H9 (cell line): ENCODE results near the gene MXD4. TPM values are rescaled to one million over a fixed set of nuclear protein-coding genes. Genes with fewer than 3 reads are reported as not detected.
"Not testable (repeated sequence)": the region's sequence is repeated elsewhere in the genome, so short reads cannot be mapped to it uniquely, and the experiment has no call there.

ENCODE experiments used
- DNase-seq: peaks from one replicate; pipeline ENCODE4 v3.0.0-alpha.2; 2017
- H2AFZ ChIP-seq: one replicate; pipeline ENCODE4 v1.6.1; 2013; ENCODE audit warnings: mild to moderate bottlenecking, low read length, control low read depth, moderate library complexity
- H2AK5ac ChIP-seq: 2 replicates; pipeline ENCODE4 v1.6.1; 2013; ENCODE audit warnings: low read length, control low read depth, mixed read lengths; ENCODE audit not compliant: insufficient read length
- H2BK120ac ChIP-seq: one replicate; pipeline ENCODE4 v1.6.1; 2013; ENCODE audit warnings: low read depth, mild to moderate bottlenecking, low read length, control low read depth, inconsistent platforms; ENCODE audit not compliant: poor library complexity, severe bottlenecking
- H2BK12ac ChIP-seq: 2 replicates; pipeline ENCODE4 v1.6.1; 2013; ENCODE audit warnings: low read length, control low read depth, mixed read lengths, low read depth; ENCODE audit not compliant: insufficient read length
- H2BK15ac ChIP-seq: 2 replicates; pipeline ENCODE4 v1.6.1; 2013; ENCODE audit warnings: low read depth, low read length, control low read depth
- H2BK20ac ChIP-seq: one replicate; pipeline ENCODE4 v1.6.1; 2013; ENCODE audit warnings: low read depth, mild to moderate bottlenecking, low read length, control low read depth, inconsistent platforms; ENCODE audit not compliant: poor library complexity, severe bottlenecking
- H2BK5ac ChIP-seq: 2 replicates; pipeline ENCODE4 v1.6.1; 2013; ENCODE audit warnings: low read length, control low read depth, mixed read lengths; ENCODE audit not compliant: insufficient read length
- H3K14ac ChIP-seq: 2 replicates; pipeline ENCODE4 v1.6.1; 2013; ENCODE audit warnings: low read length, control low read depth; ENCODE audit not compliant: insufficient read depth
- H3K18ac ChIP-seq: 2 replicates; pipeline ENCODE4 v1.6.1; 2013; ENCODE audit warnings: low read depth, mild to moderate bottlenecking, mixed read lengths, low read length, control low read depth; ENCODE audit not compliant: insufficient read length
- H3K23ac ChIP-seq: 2 replicates; pipeline ENCODE4 v1.6.1; 2013; ENCODE audit warnings: low read length, control low read depth, mixed read lengths, low read depth; ENCODE audit not compliant: insufficient read length
- H3K23me2 ChIP-seq: 2 replicates; pipeline ENCODE4 v1.6.1; 2013; ENCODE audit warnings: low read depth, mild to moderate bottlenecking, mixed read lengths, low read length, control low read depth; ENCODE audit not compliant: insufficient read length, poor library complexity, severe bottlenecking
- H3K27ac ChIP-seq: 2 replicates; pipeline ENCODE4 v1.5.1; 2013; ENCODE audit warnings: low read length, control low read depth, mixed read lengths, low read depth; ENCODE audit not compliant: insufficient read length
- H3K27me3 ChIP-seq: 2 replicates; pipeline ENCODE4 v1.6.1; 2013; ENCODE audit warnings: low read length, control low read depth, inconsistent platforms; ENCODE audit not compliant: insufficient read depth
- H3K4ac ChIP-seq: 2 replicates; pipeline ENCODE4 v1.6.1; 2013; ENCODE audit warnings: low read depth, mild to moderate bottlenecking, control low read depth, inconsistent platforms, low read length, moderate library complexity
- H3K4me1 ChIP-seq: 2 replicates; pipeline ENCODE4 v1.6.1; 2013; ENCODE audit warnings: low read length, control low read depth, inconsistent platforms; ENCODE audit not compliant: insufficient read depth
- H3K4me2 ChIP-seq: 2 replicates; pipeline ENCODE4 v1.6.1; 2013; ENCODE audit warnings: low read length, control low read depth, mixed read lengths; ENCODE audit not compliant: insufficient read length, insufficient read depth
- H3K56ac ChIP-seq: 2 replicates; pipeline ENCODE4 v1.6.1; 2013; ENCODE audit warnings: low read depth, mild to moderate bottlenecking, mixed read lengths, low read length, control low read depth; ENCODE audit not compliant: insufficient read length
- H3K79me1 ChIP-seq: 2 replicates; pipeline ENCODE4 v1.6.1; 2013; ENCODE audit warnings: low read depth, mild to moderate bottlenecking, moderate library complexity, low read length, control low read depth, inconsistent platforms; ENCODE audit not compliant: insufficient read depth, poor library complexity, severe bottlenecking
- H3K79me2 ChIP-seq: 2 replicates; pipeline ENCODE4 v1.6.1; 2013; ENCODE audit warnings: low read length, control low read depth, inconsistent platforms; ENCODE audit not compliant: insufficient read depth
- H3K9ac ChIP-seq: 2 replicates; pipeline ENCODE4 v1.6.1; 2013; ENCODE audit warnings: low read length, control low read depth, mixed read lengths; ENCODE audit not compliant: insufficient read length; ENCODE audit errors: extremely low read depth
- H3K9me3 ChIP-seq: one replicate; pipeline ENCODE4 v1.6.1; 2013; ENCODE audit warnings: low read depth, low read length, inconsistent platforms; ENCODE audit not compliant: control insufficient read depth
- H3T11ph ChIP-seq: one replicate; pipeline ENCODE4 v1.6.1; 2013; ENCODE audit warnings: mild to moderate bottlenecking, low read length, control low read depth, inconsistent platforms
- H4K20me1 ChIP-seq: one replicate; pipeline ENCODE4 v1.6.1; 2013; ENCODE audit not compliant: control insufficient read depth, insufficient read length, insufficient read depth
- H4K5ac ChIP-seq: 2 replicates; pipeline ENCODE4 v1.6.1; 2013; ENCODE audit warnings: low read depth, mild to moderate bottlenecking, mixed read lengths, low read length, control low read depth; ENCODE audit not compliant: insufficient read length
- H4K8ac ChIP-seq: replicated peaks from 2 replicates; pipeline ENCODE4 v1.6.1; 2013; ENCODE audit warnings: low read length, control low read depth, mixed read lengths, low read depth; ENCODE audit not compliant: insufficient read length
- H4K91ac ChIP-seq: 2 replicates; pipeline ENCODE4 v1.6.1; 2013; ENCODE audit warnings: low read depth, mild to moderate bottlenecking, moderate library complexity, mixed read lengths, low read length, control low read depth; ENCODE audit not compliant: insufficient read length
- H3K27ac Mint-ChIP-seq, 3 experiments: 2 replicates in 2 of 3; 3 replicates in 1 of 3; pipeline ENCODE4 v1.8.0; 2020 to 2021; ENCODE audit warnings: mixed read lengths in 3 of 3, mild to moderate bottlenecking in 1 of 3, moderate library complexity in 1 of 3
- H3K27me3 Mint-ChIP-seq: 2 replicates; pipeline ENCODE4 v1.8.0; 2021; ENCODE audit warnings: low read depth, mild to moderate bottlenecking, moderate library complexity, mixed read lengths
- H3K36me3 Mint-ChIP-seq, 3 experiments: 2 replicates in 2 of 3; 3 replicates in 1 of 3; pipeline ENCODE4 v1.8.0; 2020 to 2021; ENCODE audit warnings: low read depth in 3 of 3, mixed read lengths in 3 of 3; ENCODE audit not compliant: insufficient read depth in 1 of 3
- H3K4me1 Mint-ChIP-seq, 2 experiments: 2 replicates each; pipeline ENCODE4 v1.8.0; 2020; ENCODE audit warnings: mixed read lengths in 2 of 2
- H3K4me3 Mint-ChIP-seq, 2 experiments: 2 replicates in 1 of 2; 3 replicates in 1 of 2; pipeline ENCODE4 v1.8.0; 2020 to 2021; ENCODE audit warnings: mild to moderate bottlenecking in 2 of 2, mixed read lengths in 2 of 2, moderate library complexity in 1 of 2
- H3K9me3 Mint-ChIP-seq, 2 experiments: 2 replicates in 1 of 2; 3 replicates in 1 of 2; pipeline ENCODE4 v1.8.0; 2020; ENCODE audit warnings: mild to moderate bottlenecking in 2 of 2, mixed read lengths in 2 of 2, moderate library complexity in 1 of 2
- WGBS: extraction: QIAGEN DNeasy Blood & Tissue Kit; methylation state at CpG from one replicate; pipeline ENCODE4 v1.1.7; 2013; ENCODE audit warnings: missing lambda C conversion rate, low lambda C conversion rate, mixed read lengths; ENCODE audit not compliant: insufficient read length; ENCODE audit errors: extremely low coverage; 5-methylcytosine and 5-hydroxymethylcytosine counted together
- total RNA-seq: library from RNA; stranded (reverse); gene quantifications from 2 replicates; pipeline ENCODE4 v1.2.1, GENCODE V29; 2021
- TF ChIP-seq, protein P1 (sequence below): fragments of 200-600 bp; sonication (generic); conservative IDR thresholded peaks from 3 replicates; pipeline ENCODE4 v1.8.0; 2021; ENCODE audit warnings: antibody characterized with exemption, mild to moderate bottlenecking

Gene MXD4
- total RNA-seq, 1 experiment from 2014 or later, result 24.1 TPM

DNA sequence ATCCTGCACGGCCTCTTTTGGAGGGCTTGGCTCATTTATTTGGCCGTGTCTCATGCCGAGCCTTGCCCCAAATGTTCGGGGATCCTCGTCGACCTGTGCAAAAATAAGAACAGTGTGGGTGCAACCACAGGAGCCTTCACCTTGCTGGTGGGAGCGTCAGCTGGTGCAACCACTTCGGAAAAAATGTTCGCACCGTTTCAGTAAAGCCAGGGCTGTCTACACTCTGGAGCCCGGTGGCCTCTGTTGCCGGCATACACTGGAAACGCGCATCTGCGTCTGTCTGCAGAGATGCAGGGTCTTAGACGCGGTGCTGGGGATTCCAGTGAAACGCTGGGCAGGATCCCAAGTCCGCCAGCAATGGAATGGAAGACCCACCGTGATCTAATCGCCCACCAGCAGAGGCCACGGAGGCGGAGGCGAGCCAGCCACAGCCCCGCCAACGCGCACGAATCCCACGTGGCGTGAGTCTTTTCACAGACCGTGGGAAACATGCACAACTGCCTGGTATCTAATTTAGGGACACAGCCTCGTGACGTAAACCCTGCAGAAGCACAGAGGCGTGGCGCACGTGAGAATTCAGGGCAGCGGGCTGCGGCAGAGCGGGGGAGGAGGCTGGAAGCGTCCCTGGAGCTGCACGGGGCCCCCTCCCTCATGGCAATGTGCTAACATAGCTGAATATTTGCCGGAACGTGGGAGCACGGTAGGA lies 13.8 kb upstream of the MXD4 start:
- H3K4me3 Mint-ChIP-seq, result no peak overlapping the region
- no peaks in the 10 kb centered on the region for H3K79me2 ChIP-seq
- H2BK5ac ChIP-seq, result no peak overlapping the region

DNA sequence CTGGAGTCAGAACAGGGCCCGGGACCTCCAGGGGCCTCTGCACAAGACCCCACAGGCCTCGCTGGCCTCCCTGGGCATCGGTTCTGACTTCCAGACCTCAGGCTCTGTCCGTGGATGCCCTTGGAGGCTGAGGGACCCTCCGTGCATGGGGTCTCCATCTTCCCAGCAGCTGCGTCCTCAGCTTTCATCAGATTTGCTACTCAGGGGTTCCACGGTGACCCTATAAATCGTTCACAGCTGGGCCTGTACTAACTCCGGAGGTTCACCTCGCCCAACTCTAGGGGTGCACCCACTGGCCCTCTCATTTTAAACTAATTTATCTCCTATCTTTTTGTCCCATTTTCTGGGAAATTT lies 13.1 kb upstream of the MXD4 start:
- not testable (repeated sequence) for H3K4ac ChIP-seq

More for the DNA sequence above, 13.8 kb upstream of the MXD4 start:
- no peak overlapping the region for H2BK15ac ChIP-seq
- H3K18ac ChIP-seq, result no peak overlapping the region
- H3K4ac ChIP-seq, result no peak overlapping the region
- no peaks in the 10 kb centered on the region for H4K20me1 ChIP-seq
- H3K4me2 ChIP-seq, result no peak overlapping the region
- no peak overlapping the region for H4K91ac ChIP-seq
- no peak overlapping the region for H2BK120ac ChIP-seq
- no peak overlapping the region for H3K23ac ChIP-seq
- no peaks in the 10 kb centered on the region for H3K23me2 ChIP-seq
- no peak overlapping the region for H3T11ph ChIP-seq
- no peak overlapping the region for H2AFZ ChIP-seq
- no peaks in the 10 kb centered on the region for H3K27me3 ChIP-seq
- no peak overlapping the region for H3K27ac ChIP-seq
- peaks cover 2% of the 10 kb centered on the region; the same call in 1 of the 2 replicates for H3K27me3 Mint-ChIP-seq
- no peaks in the 10 kb centered on the region for H3K9me3 ChIP-seq
- H3K4me1 ChIP-seq, result no peaks in the 10 kb centered on the region
- H3K14ac ChIP-seq, result no peak overlapping the region; the same call in 1 of the 2 replicates
- H3K79me1 ChIP-seq, result no peaks in the 10 kb centered on the region
- H3K9me3 Mint-ChIP-seq, result no peaks in the 10 kb centered on the region
- TF ChIP-seq, protein P1, sequence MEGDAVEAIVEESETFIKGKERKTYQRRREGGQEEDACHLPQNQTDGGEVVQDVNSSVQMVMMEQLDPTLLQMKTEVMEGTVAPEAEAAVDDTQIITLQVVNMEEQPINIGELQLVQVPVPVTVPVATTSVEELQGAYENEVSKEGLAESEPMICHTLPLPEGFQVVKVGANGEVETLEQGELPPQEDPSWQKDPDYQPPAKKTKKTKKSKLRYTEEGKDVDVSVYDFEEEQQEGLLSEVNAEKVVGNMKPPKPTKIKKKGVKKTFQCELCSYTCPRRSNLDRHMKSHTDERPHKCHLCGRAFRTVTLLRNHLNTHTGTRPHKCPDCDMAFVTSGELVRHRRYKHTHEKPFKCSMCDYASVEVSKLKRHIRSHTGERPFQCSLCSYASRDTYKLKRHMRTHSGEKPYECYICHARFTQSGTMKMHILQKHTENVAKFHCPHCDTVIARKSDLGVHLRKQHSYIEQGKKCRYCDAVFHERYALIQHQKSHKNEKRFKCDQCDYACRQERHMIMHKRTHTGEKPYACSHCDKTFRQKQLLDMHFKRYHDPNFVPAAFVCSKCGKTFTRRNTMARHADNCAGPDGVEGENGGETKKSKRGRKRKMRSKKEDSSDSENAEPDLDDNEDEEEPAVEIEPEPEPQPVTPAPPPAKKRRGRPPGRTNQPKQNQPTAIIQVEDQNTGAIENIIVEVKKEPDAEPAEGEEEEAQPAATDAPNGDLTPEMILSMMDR, result no peak
- no peak overlapping the region for H3K27ac Mint-ChIP-seq
- H4K5ac ChIP-seq, result no peak overlapping the region
- H3K9ac ChIP-seq, result no peak overlapping the region
- H2BK12ac ChIP-seq, result no peak overlapping the region
- H3K36me3 Mint-ChIP-seq, result no peaks in the 10 kb centered on the region; a peak in 1 of 7 replicates
- H3K4me1 Mint-ChIP-seq, result no peaks in the 10 kb centered on the region
- no peak overlapping the region for H2BK20ac ChIP-seq
- no peak for DNase-seq
- no peak overlapping the region for H3K56ac ChIP-seq
- no peak overlapping the region for H4K8ac ChIP-seq
- no peak overlapping the region for H2AK5ac ChIP-seq
- WGBS, result no CpG with 5 or more reads among the region's 44 CpGs

More for the DNA sequence above, 13.1 kb upstream of the MXD4 start:
- not testable (repeated sequence) for H3K27me3 Mint-ChIP-seq, H3K4me1 ChIP-seq, H2BK5ac ChIP-seq, H3K9me3 ChIP-seq, H3K56ac ChIP-seq, H3K4me3 Mint-ChIP-seq, H3K9ac ChIP-seq, H4K5ac ChIP-seq, H3T11ph ChIP-seq, H3K27me3 ChIP-seq, H3K9me3 Mint-ChIP-seq, H2BK15ac ChIP-seq, H4K20me1 ChIP-seq, H3K79me1 ChIP-seq, H3K27ac ChIP-seq, H3K4me1 Mint-ChIP-seq, H4K91ac ChIP-seq, DNase-seq, H2AFZ ChIP-seq, H3K4me2 ChIP-seq, H3K36me3 Mint-ChIP-seq, H2AK5ac ChIP-seq, H2BK20ac ChIP-seq, H3K14ac ChIP-seq, H3K79me2 ChIP-seq, H3K27ac Mint-ChIP-seq, H3K23me2 ChIP-seq, H3K18ac ChIP-seq, H4K8ac ChIP-seq, H2BK12ac ChIP-seq, H3K23ac ChIP-seq, H2BK120ac ChIP-seq
- no CpG with 5 or more reads among the region's 10 CpGs for WGBS
